Measurements from ENCODE around the gene OR1J1.

The OR1J1 gene

DNA sequence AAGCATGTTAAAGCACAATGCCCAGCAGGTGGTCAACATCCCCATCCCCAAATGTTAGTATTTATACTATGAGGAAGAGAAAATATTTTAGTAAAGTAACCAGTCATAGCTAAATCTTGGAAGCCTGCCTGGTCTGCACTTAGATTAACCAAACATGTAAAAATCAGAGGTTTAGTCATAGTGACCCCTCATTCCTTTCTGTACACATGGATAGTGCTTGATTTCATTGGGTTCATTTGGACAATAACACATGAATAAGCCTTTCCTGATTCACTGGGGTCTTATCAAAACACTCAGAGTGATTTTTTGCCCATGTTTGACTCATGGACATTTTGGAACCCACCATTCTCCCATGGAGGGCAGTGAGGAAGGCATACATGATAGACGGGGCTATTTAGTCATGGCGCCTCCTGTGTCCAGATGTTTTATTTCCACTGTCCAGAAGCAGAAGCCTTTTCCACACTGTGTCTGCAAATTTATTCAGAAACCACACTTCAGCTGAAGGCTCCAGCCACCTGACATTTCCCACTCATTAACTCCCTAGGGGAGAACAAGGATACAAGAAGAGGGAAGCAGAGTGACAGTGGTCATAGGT, 32.5 kb downstream of the OR1J1 start:
- no peak for DNase-seq (ENCODE audit: low spot score)

DNA sequence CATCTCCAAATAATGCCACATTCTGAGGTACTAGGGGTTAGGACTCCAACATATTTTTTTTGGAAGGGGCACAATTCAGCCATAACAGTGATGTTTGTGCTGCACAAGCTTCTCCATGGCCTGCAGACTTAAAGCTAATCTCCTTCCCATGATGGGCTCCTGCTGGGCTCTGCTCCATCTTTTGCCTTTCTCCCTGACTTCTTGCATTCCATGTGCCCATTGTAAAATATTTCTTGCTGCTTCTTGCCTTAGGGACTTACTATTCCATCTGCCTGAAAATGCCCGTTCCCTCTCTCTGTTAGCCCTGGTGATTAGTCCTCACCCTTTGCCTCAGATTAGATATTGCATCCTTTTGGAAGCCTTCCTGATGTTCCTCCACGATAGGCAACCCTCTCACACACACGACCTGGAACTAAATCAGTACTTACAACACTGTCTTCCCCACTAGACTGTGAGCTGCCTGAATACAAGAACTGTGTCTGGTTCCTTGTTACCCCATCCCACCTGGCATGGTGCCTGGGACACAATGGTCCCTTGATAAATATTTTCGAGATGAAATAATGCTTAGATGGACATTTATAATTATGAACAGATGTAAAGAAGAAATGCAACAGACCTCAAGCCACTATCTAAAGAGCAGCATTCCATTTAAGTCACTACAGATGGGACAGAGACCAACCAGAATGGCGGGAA, 33.5 kb downstream of the OR1J1 start:
- DNase-seq (ENCODE audit: low spot score), result no peak

DNA sequence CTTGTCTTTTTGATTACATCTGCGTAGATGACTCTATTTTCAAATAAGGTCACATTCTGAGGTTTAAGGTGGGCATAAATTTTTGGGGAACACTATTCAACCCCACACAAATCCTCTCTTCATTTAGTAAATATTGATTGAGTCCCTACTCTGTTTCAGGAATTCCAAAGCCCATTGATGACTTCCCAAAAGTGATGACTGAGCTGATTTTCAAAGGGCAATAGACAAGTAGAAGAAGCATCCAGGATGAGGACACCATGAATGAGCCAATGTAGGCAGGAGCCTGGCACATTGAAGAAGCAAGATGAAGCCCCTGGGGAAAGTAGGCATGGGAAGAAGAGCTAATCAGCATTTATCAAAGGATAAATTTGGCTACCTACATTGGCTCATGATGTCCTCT, 35.2 kb downstream of the OR1J1 start:
- DNase-seq (ENCODE audit: low spot score), result no peak
